Transverse colon (tissue), 4 donors: ENCODE measurements around the gene CPNE1. TPM values are rescaled to one million over a fixed set of nuclear protein-coding genes. Genes with fewer than 3 reads are reported as not detected.

Source experiments
- DNase-seq: peaks from one replicate; pipeline ENCODE4 v3.0.0-alpha.2; 2019
- H3K27ac ChIP-seq, 4 donors: fragments of 200-600 bp; sonication (generic); 2 replicates each; pipeline ENCODE4 v1.5.1; 2016 to 2018; ENCODE audit warnings: inconsistent platforms in 4 of 4
- H3K27me3 ChIP-seq: fragments of 200-600 bp; sonication (generic); 2 replicates; pipeline ENCODE4 v1.5.1; 2017; ENCODE audit warnings: inconsistent platforms
- H3K36me3 ChIP-seq, 4 donors: fragments of 200-600 bp; sonication (generic); 2 replicates each; pipeline ENCODE4 v1.5.1; 2017 to 2019; ENCODE audit warnings: inconsistent platforms in 4 of 4
- H3K4me1 ChIP-seq, 4 donors: fragments of 200-600 bp; sonication (generic); 2 replicates each; pipeline ENCODE4 v1.5.1; 2017 to 2020; ENCODE audit warnings: inconsistent platforms in 4 of 4
- H3K4me3 ChIP-seq, 4 donors: fragments of 200-600 bp; sonication (generic); 1 replicate in 1 of 4; 2 replicates in 3 of 4; pipeline versions ENCODE4 v1.5.1 to v1.6.1; 2017 to 2019; ENCODE audit warnings: inconsistent platforms in 4 of 4
- H3K9me3 ChIP-seq, 2 donors: fragments of 200-600 bp; sonication (generic); 2 replicates each; pipeline ENCODE4 v1.5.1; 2017 to 2019; ENCODE audit warnings: inconsistent platforms in 2 of 2
- EP300 ChIP-seq: sonication (generic); formaldehyde crosslinking; IDR thresholded peaks from one replicate; pipeline ENCODE4 v1.6.1; 2017; ENCODE audit warnings: antibody characterized with exemption, low read depth
- POLR2A ChIP-seq: fragments of 450-650 bp; IDR thresholded peaks from one replicate; pipeline ENCODE4 v1.6.1; 2016; ENCODE audit warnings: antibody characterized with exemption, mild to moderate bottlenecking, moderate library complexity
- POLR2AphosphoS5 ChIP-seq, 3 donors: sonication (generic); formaldehyde crosslinking; IDR thresholded peaks; one replicate each; pipeline ENCODE4 v1.6.1; 2016; ENCODE audit warnings: antibody characterized with exemption in 3 of 3
- WGBS, 2 donors: methylation state at CpG; one replicate each; pipeline ENCODE4 v1.1.5; 2018; ENCODE audit warnings: low coverage in 1 of 2; 5-methylcytosine and 5-hydroxymethylcytosine counted together
- in situ Hi-C, 4 donors: fragments of 200-750 bp; cut with MboI; loops; one replicate each; pipeline versions ENCODE4 v1.15.0 to v1.15.1; 2017; ENCODE audit warnings: low sequenced_read_pairs in 3 of 4, low pct_ligation_motif_present in 1 of 4, low pct_unique_long_range_greater_than_20kb in 1 of 4
- intact Hi-C: fragments of 100-400 bp; cut with DNase I; formaldehyde crosslinking; loops from one replicate; pipeline ENCODE4 v1.15.1; 2023; ENCODE audit warnings: low total_unique reads
- total RNA-seq, 4 donors: library from RNA; depleted of rRNA; stranded (reverse); fragments of >200 nt; gene quantifications; one replicate each; pipeline ENCODE4 v1.1.0, GENCODE V29; 2016
- TF ChIP-seq, protein P1 (sequence below), 5 experiments: fragments of 200-600 bp in 3 of 5; fragments of 450-650 bp in 2 of 5; sonication (generic) in 3 of 5; IDR thresholded peaks; 1 replicate in 2 of 5; 2 replicates in 3 of 5; pipeline ENCODE4 v1.5.1; 2016 to 2017; ENCODE audit warnings: antibody characterized with exemption in 5 of 5, inconsistent platforms in 3 of 5, mild to moderate bottlenecking in 2 of 5, moderate library complexity in 1 of 5

CPNE1 gene
- total RNA-seq, 4 donors from 2014 or later = 67.7 to 225 (median 132) TPM

DNA sequence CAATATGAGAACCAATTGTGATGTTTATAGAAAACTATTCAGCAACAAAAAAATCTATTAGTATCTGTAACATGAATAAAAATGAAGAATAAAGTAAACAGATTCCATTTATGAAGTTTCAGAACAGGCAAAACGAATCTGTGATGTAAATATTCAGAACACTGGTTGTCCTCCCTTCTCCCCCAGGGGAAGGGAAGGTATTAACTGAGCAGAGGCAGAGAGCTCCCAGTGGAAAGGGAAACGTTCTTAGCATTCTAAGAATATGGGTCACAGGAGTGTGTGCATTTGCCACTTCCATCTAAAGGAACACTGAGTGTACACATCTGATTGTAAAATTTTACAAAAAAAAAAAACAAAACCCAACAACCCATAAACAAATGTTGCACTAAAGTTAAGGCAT is 25.9 kb downstream of the CPNE1 start:
- Histone ChIP-seq H3K36me3 (no peaks in the 10 kb centered on the region), H3K27ac (no peak overlapping the region), H3K4me1 (no peaks in the 10 kb centered on the region), H3K4me3 (no peak overlapping the region), H3K27me3 (no peaks in the 10 kb centered on the region), H3K9me3 (no peaks in the 10 kb centered on the region)
- intact Hi-C loops = no loop called here
- WGBS, 2 donors = 52 to 53% methylated on average over 2 of the region's 2 CpGs
- no peak for TF ChIP-seq POLR2AphosphoS5 (IDR thresholded peaks at IDR 0.05)
- no peak for DNase-seq
- in situ Hi-C loops = no loop called here

DNA sequence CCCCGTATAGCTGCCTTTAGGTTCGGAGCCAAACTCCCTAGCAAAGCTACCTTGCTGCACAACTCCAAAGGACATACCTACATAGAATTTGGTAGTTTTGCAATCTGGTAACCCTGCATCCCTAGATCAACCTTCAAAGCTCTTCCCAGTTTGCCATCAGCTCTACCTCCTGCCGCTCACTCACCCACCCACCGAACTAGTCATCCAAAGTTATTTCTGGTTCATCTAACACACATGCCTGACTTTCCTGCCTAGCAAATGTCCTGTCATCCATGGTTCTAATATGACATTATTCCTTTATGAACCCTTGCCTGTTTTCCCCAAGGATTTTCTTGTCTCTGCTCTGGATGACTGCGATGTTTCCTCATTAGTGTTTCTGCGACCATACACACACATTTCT is 27.4 kb downstream of the CPNE1 start:
- H3K9me3 ChIP-seq = no peaks in the 10 kb centered on the region
- in situ Hi-C loops = no loop called here
- no peak for DNase-seq

DNA sequence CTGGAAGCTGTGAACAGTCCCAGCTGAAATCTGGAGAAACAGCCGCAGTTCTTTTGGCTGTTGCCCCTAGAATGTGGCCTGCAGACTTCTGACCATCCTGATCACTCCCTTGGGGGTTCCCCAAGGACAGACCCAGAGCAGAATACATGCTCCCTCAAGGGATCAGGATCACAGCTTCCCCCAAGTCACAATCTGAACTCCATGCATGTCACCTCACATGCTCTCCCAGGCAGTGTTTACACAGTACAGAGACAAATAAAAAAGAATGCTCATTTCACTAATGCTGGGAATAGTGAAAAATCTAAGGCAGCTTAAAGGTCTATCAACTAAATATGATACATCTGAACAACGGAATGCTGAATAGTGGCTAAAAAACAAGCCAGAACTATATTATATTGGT is 28.6 kb downstream of the CPNE1 start:
- H3K4me3 ChIP-seq = no peak overlapping the region
- H3K36me3 ChIP-seq = peaks cover 0 to 7% (median 0%) of the 10 kb centered on the region in 4 donors
- in situ Hi-C loops = no loop called here
- H3K9me3 ChIP-seq = no peaks in the 10 kb centered on the region
- no peak overlapping the region for H3K27ac ChIP-seq
- TF ChIP-seq POLR2A (no peak), POLR2AphosphoS5 (IDR thresholded peaks at IDR 0.05) (no peak), EP300 (no peak)
- TF ChIP-seq, protein P1, sequence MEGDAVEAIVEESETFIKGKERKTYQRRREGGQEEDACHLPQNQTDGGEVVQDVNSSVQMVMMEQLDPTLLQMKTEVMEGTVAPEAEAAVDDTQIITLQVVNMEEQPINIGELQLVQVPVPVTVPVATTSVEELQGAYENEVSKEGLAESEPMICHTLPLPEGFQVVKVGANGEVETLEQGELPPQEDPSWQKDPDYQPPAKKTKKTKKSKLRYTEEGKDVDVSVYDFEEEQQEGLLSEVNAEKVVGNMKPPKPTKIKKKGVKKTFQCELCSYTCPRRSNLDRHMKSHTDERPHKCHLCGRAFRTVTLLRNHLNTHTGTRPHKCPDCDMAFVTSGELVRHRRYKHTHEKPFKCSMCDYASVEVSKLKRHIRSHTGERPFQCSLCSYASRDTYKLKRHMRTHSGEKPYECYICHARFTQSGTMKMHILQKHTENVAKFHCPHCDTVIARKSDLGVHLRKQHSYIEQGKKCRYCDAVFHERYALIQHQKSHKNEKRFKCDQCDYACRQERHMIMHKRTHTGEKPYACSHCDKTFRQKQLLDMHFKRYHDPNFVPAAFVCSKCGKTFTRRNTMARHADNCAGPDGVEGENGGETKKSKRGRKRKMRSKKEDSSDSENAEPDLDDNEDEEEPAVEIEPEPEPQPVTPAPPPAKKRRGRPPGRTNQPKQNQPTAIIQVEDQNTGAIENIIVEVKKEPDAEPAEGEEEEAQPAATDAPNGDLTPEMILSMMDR (IDR thresholded peaks at IDR 0.05) = no peak
- 67 to 91% methylated on average over 1 to 2 of the region's 2 CpGs for WGBS, 2 donors
- intact Hi-C loops = no loop called here
- H3K4me1 ChIP-seq = no peaks in the 10 kb centered on the region
- H3K27me3 ChIP-seq = no peaks in the 10 kb centered on the region
- DNase-seq = no peak

More for the DNA sequence above, 27.4 kb downstream of the CPNE1 start:
- intact Hi-C loops = no loop called here
- H3K27me3 ChIP-seq = no peaks in the 10 kb centered on the region
- 99 to 100% methylated on average over 6 of the region's 6 CpGs for WGBS, 2 donors
- H3K4me3 ChIP-seq = no peak overlapping the region
- H3K36me3 ChIP-seq = no peaks in the 10 kb centered on the region
- no peak overlapping the region for H3K27ac ChIP-seq
- TF ChIP-seq EP300 = no peak
- TF ChIP-seq POLR2A = no peak
- TF ChIP-seq, protein P1 (IDR thresholded peaks at IDR 0.05) = no peak
- no peak for TF ChIP-seq POLR2AphosphoS5 (IDR thresholded peaks at IDR 0.05)
- no peaks in the 10 kb centered on the region for H3K4me1 ChIP-seq

DNA sequence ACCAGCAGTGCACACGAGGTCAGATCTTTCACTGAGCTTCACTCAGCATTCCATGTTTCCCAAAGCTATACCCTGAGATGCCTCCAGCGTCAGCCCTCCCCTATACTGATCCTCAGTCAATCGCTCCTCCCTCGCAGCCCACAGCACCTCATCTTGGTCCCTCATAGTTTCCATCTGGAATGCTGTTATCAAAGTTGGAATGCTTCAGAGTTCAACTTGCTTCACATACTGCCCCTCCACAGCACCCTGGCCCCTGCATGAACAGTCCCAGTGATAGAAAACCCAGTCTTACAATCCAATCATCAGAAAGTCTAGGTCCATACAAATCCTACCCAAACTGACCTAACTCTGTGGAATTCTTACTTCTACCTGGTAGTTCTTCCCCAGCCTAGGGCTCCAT is 29.0 kb downstream of the CPNE1 start:
- no peak overlapping the region for H3K27ac ChIP-seq
- no peaks in the 10 kb centered on the region for H3K4me1 ChIP-seq
- in situ Hi-C loops = no loop called here
- TF ChIP-seq POLR2A (no peak), POLR2AphosphoS5 (IDR thresholded peaks at IDR 0.05) (no peak), EP300 (no peak)
- TF ChIP-seq, protein P1 (IDR thresholded peaks at IDR 0.05) = no peak
- H3K36me3 ChIP-seq = peaks cover 0 to 11% (median under 1%) of the 10 kb centered on the region in 4 donors
- H3K27me3 ChIP-seq = no peaks in the 10 kb centered on the region
- no peak for DNase-seq
- no peaks in the 10 kb centered on the region for H3K9me3 ChIP-seq
- no peak overlapping the region for H3K4me3 ChIP-seq
- intact Hi-C loops = no loop called here
- 81 to 93% methylated on average over 3 to 4 of the region's 4 CpGs for WGBS, 2 donors

DNA sequence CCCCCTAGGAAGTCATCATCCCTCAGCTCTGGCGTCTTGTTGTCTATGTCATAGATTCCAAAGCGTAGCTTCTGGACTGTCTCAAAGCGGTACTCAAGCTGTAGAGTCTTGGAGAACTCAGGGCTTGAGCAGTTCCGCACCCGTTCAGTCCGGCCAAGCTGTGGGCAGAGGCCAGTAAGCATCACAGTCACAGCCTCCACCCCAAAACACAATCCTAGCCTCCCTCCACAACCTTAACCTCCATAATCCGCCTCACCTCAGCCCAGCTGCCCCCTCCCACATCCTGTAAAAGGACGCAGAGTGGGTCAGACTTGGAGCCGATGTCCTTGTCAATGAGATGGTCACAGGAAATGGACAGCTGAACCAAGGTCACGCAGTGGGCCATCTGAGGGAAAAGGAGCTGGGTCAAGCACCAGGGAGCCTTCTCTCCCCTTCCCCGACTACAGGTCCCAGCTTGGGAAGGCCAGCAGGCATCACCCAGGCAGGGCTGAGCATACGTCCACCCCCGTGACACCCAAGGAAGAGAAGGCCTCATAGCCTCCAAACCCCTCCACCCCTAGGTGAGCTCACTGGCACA is 32.1 kb downstream of the CPNE1 start:
- peaks cover 0 to 30% (median 9%) of the 10 kb centered on the region in 4 donors for H3K36me3 ChIP-seq

More for the DNA sequence above, 32.1 kb downstream of the CPNE1 start:
- Histone ChIP-seq H3K9me3 (no peaks in the 10 kb centered on the region), H3K4me1 (no peaks in the 10 kb centered on the region), H3K27me3 (no peaks in the 10 kb centered on the region), H3K27ac (no peak overlapping the region), H3K4me3 (no peak overlapping the region)
- TF ChIP-seq, protein P1 (IDR thresholded peaks at IDR 0.05) = no peak
- TF ChIP-seq EP300 (no peak), POLR2A (no peak), POLR2AphosphoS5 (IDR thresholded peaks at IDR 0.05) (no peak)
- intact Hi-C loops (no loop called here), in situ Hi-C loops (no loop called here)
- DNase-seq = no peak
- 88% methylated on average over 12 of the region's 13 CpGs; no CpG with 5 or more reads in 1 of the 2 donors for WGBS, 2 donors
